Ovary (tissue), 9 donors: ENCODE results near the gene AFF1. TPM values are rescaled to one million over a fixed set of nuclear protein-coding genes. Genes with fewer than 3 reads are reported as not detected.

Experiments used
- DNase-seq, 5 donors: peaks; one replicate each; pipeline ENCODE4 v3.0.0-alpha.2; 2019 to 2020
- H3K27ac ChIP-seq, 2 donors: fragments of 200-600 bp; one replicate each; pipeline versions ENCODE4 v1.5.1 to v1.8.0; 2019 to 2022
- H3K27me3 ChIP-seq: fragments of 200-600 bp; one replicate; pipeline ENCODE4 v1.8.0; 2022
- H3K36me3 ChIP-seq: fragments of 200-600 bp; sonication (generic); one replicate; pipeline ENCODE4 v1.5.1; 2019
- H3K4me1 ChIP-seq: one replicate; pipeline ENCODE4 v1.8.1; 2013; ENCODE audit warnings: mild to moderate bottlenecking, moderate library complexity; ENCODE audit not compliant: insufficient read depth
- H3K4me3 ChIP-seq: fragments of 200-600 bp; sonication (generic); one replicate; pipeline ENCODE4 v1.5.1; 2017
- H3K9me3 ChIP-seq, 2 donors: fragments of 200-600 bp in 1 of 2; sonication (generic) in 1 of 2; one replicate each; pipeline versions ENCODE4 v1.5.1 to v1.8.1; 2013 to 2019; ENCODE audit warnings: mild to moderate bottlenecking in 1 of 2, moderate library complexity in 1 of 2
- EP300 ChIP-seq: sonication (generic); formaldehyde crosslinking; IDR thresholded peaks from one replicate; pipeline ENCODE4 v1.6.1; 2017; ENCODE audit warnings: antibody characterized with exemption
- POLR2A ChIP-seq: fragments of 450-650 bp; IDR thresholded peaks from one replicate; pipeline ENCODE4 v1.6.1; 2017; ENCODE audit warnings: antibody characterized with exemption, mild to moderate bottlenecking, moderate library complexity
- WGBS, 3 donors: extraction: QIAGEN DNeasy Blood & Tissue Kit in 1 of 3; methylation state at CpG; one replicate each; pipeline versions ENCODE4 v1.1.5 to v1.1.7; 2013 to 2017; 5-methylcytosine and 5-hydroxymethylcytosine counted together
- intact Hi-C, 4 donors: fragments of 100-400 bp; cut with DNase I; formaldehyde crosslinking; loops; one replicate each; pipeline versions ENCODE4 v1.11.0 to v1.15.1; 2022 to 2023
- polyA plus RNA-seq, 2 donors: library from polyadenylated mRNA; stranded (reverse); fragments of 200-250 nt in 1 of 2; fragments of 350-450 nt in 1 of 2; fragmentation: Illumina TruSeq in 1 of 2; extraction: RNeasy Lipid Tissue Mini Kit (QIAGEN cat#74804) in 1 of 2; gene quantifications; one replicate each; pipeline ENCODE4 v1.2.3, GENCODE V29; 2013 to 2014
- total RNA-seq, 7 donors: library from RNA; depleted of rRNA in 2 of 7; stranded (reverse); fragments of >200 nt in 2 of 7; fragmentation: NEBNext Ultra II Directional in 3 of 7; extraction: Animal tissue kit (Norgen Biotek cat#: 25700) in 3 of 7; gene quantifications; one replicate each; pipeline versions ENCODE4 v1.1.0 to v1.2.4, GENCODE V29; 2016 to 2023
- TF ChIP-seq, protein P1 (sequence below), 3 donors: fragments of 450-650 bp in 2 of 3; fragments of 200-600 bp in 1 of 3; IDR thresholded peaks; one replicate each; pipeline versions ENCODE4 v1.5.1 to v1.8.0; 2016 to 2022; ENCODE audit warnings: antibody characterized with exemption in 3 of 3, mild to moderate bottlenecking in 1 of 3
- donor health status: DM: no; HTN: no; CAD: no; lungs with moderate emphysema.
- donor health status: DM: no; HTN: no; CAD: no.
- donor health status: Bipolar disorder and iron deficiency.
- donor health status: DM: yes; HTN: yes; CAD: no.
- donor health status: DM: no; HTN: no; CAD: no.
- donor health status: DM: yes; HTN: yes; CAD: no.

The AFF1 gene
- total and polyA plus RNA-seq, 9 donors, result 26.0 to 107 (median 76.7) TPM

DNA sequence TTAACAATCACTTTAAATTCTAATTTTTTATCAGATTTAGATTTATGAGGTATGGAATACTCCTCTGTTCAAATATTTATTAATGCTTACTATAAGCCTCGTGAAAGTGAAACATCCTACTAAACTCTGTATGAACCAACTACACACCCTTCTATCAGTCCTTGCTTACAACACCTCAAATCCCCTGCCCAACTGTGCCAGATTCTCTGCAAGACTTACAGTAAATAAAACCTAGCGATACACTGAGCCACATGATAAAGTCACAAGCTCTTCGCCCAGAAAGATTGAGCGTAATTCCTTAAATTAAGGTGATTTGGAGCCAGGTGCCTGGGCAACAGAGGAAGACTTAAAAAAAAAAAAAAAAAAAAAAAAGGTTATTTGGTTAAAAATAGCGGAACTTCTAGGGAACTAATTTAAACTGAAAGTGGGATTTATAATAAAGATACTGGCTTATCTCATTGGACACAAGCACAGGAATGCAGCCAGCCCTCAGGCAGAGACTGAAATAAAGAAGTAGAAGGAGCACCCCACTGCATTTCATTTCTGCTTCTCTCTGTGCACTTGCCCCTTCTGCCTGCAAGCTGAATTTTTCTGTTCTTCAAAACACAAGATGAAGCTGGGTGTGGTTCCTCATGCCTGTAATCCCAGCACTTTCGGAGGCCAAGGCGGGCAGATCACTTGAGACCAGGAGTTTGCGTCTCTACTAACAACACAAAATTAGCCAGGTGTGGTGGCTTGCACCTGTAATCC, 25.1 kb upstream of the AFF1 start:
- TF ChIP-seq, protein P1, sequence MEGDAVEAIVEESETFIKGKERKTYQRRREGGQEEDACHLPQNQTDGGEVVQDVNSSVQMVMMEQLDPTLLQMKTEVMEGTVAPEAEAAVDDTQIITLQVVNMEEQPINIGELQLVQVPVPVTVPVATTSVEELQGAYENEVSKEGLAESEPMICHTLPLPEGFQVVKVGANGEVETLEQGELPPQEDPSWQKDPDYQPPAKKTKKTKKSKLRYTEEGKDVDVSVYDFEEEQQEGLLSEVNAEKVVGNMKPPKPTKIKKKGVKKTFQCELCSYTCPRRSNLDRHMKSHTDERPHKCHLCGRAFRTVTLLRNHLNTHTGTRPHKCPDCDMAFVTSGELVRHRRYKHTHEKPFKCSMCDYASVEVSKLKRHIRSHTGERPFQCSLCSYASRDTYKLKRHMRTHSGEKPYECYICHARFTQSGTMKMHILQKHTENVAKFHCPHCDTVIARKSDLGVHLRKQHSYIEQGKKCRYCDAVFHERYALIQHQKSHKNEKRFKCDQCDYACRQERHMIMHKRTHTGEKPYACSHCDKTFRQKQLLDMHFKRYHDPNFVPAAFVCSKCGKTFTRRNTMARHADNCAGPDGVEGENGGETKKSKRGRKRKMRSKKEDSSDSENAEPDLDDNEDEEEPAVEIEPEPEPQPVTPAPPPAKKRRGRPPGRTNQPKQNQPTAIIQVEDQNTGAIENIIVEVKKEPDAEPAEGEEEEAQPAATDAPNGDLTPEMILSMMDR (IDR thresholded peaks at IDR 0.05), result no peak
- TF ChIP-seq EP300 (no peak), POLR2A (no peak)
- Histone ChIP-seq H3K9me3 (no peaks in the 10 kb centered on the region), H3K4me3 (no peak overlapping the region), H3K4me1 (peaks cover 5% of the 10 kb centered on the region), H3K36me3 (no peaks in the 10 kb centered on the region), H3K27me3 (no peaks in the 10 kb centered on the region), H3K27ac (no peak overlapping the region)
- WGBS, 3 donors, result 50 to 60% (median 54%) methylated on average over 8 of the region's 8 CpGs
- intact Hi-C loops, result no loop called here
- DNase-seq, result no peak

DNA sequence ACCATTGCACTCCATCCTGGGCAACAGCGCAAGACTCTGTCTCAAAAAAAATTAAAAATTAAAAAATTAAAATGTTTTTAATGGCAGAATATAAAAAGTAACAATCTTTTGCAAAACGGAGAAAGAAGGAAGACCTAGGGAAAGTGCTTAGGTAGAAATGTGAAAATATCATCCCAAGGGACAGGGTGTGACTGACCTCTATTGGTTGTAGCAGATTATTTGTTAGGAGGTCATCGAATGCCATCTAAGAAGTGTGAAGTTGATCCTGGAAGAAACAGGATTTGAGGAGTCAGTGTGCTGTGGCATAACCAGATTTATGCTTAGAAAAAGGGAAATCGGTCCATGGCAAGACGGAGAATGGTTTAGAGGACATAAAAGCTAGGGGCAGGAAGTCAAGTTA, 24.4 kb upstream of the AFF1 start:
- H3K4me1 ChIP-seq, result peaks cover 5% of the 10 kb centered on the region
- H3K9me3 ChIP-seq, result no peaks in the 10 kb centered on the region
- no peak for DNase-seq
- TF ChIP-seq POLR2A, result no peak
- TF ChIP-seq EP300, result no peak
- TF ChIP-seq, protein P1 (IDR thresholded peaks at IDR 0.05), result no peak
- H3K27ac ChIP-seq, result no peak overlapping the region
- no peak overlapping the region for H3K4me3 ChIP-seq
- H3K36me3 ChIP-seq, result no peaks in the 10 kb centered on the region
- 84 to 88% (median 86%) methylated on average over 5 of the region's 5 CpGs for WGBS, 3 donors
- H3K27me3 ChIP-seq, result no peaks in the 10 kb centered on the region
- intact Hi-C loops, result no loop called here

DNA sequence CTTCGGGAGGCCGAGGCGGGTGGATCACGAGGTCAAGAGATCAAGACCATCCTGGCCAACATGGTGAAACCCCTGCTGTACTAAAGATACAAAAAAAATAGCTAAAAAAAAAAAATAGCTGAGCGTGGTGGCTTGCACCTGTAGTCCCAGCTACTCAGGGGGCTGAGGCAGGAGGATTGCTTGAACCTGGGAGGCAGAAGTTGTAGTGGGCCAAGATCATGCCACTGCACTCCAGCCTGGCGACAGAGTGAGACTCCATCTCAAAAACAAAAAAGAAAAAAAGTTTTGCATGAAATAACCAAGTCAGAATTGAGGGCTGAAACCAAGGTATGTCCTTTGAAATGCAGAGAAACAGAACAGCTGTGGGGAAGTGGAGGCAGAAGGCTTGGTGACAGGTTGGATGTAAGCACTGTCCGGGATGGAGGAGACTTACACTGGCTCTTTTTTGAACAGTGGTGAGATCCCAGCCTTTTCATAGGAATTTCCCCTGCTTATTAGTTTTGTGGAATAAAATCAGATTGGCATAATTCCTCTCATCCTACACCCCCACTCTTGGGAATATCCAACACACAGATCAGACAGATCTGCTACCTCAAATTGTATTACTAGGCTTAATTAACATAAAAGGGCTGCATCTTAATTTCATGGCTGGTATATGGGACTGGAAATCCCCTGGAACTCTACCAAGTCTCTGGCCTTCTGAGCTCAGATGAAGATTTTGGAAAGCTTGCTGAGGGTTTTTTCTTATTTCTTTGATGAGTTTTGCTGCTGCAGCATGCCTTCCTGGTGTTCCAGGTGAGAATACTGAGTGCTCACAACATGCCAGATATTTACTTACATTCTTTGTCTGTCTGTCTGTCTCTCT, 23.8 kb upstream of the AFF1 start:
- peaks cover 5% of the 10 kb centered on the region for H3K4me1 ChIP-seq
- no peak for DNase-seq
- H3K27me3 ChIP-seq, result no peaks in the 10 kb centered on the region
- WGBS, 3 donors, result 81 to 86% (median 83%) methylated on average over 7 of the region's 7 CpGs
- no peaks in the 10 kb centered on the region for H3K9me3 ChIP-seq
- intact Hi-C loops, result no loop called here
- TF ChIP-seq POLR2A, result no peak
- no peak for TF ChIP-seq EP300
- TF ChIP-seq, protein P1 (IDR thresholded peaks at IDR 0.05), result no peak
- no peak overlapping the region for H3K27ac ChIP-seq
- H3K36me3 ChIP-seq, result no peaks in the 10 kb centered on the region
- no peak overlapping the region for H3K4me3 ChIP-seq

DNA sequence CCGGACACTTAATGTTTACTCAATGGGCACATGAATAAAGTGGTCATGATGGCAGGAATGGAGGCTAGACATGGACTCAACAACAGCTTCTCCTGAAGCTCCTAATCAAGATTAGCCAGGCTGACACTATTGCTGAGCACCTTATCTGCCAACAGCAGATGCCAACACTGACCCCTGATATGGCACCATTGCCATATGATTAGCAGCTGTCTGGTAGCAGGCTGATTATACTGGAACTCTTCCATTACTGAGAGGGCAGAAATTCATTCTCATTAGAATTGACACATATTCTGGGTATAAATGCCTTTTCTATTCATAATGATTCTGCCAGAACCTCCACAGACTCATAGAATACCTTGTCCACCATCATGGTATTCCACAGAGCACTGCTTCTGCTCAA, 18.4 kb upstream of the AFF1 start:
- Histone ChIP-seq H3K4me1 (no peaks in the 10 kb centered on the region), H3K27ac (no peak overlapping the region), H3K4me3 (no peak overlapping the region), H3K27me3 (no peaks in the 10 kb centered on the region), H3K36me3 (no peaks in the 10 kb centered on the region), H3K9me3 (no peaks in the 10 kb centered on the region)
- TF ChIP-seq, protein P1 (IDR thresholded peaks at IDR 0.05), result no peak
- TF ChIP-seq POLR2A (no peak), EP300 (no peak)
- 0 to 45% (median 0%) methylated on average over 1 of the region's 1 CpG for WGBS, 3 donors
- DNase-seq, result no peak
- intact Hi-C loops, result no loop called here
